CD14-positive monocyte (primary cell): ENCODE data around the gene ZFYVE28. TPM values are rescaled to one million over a fixed set of nuclear protein-coding genes. Genes with fewer than 3 reads are reported as not detected.
A peak's percentile ranks its signal among the peaks of the same experiment; 100 is the strongest.

Experiments
- DNase-seq, 3 donors: peaks; one replicate each; pipeline ENCODE4 v3.0.0-alpha.2; 2011 to 2022
- H2AFZ ChIP-seq: 2 replicates; pipeline ENCODE4 v1.6.0; 2012; ENCODE audit warnings: mild to moderate bottlenecking, low read depth, low read length, inconsistent platforms; ENCODE audit not compliant: insufficient read depth, poor library complexity, severe bottlenecking
- H3K27ac ChIP-seq, 2 donors: 1 replicate in 1 of 2; 2 replicates in 1 of 2; pipeline ENCODE4 v1.5.1; 2012 to 2013; ENCODE audit warnings: low read length in 2 of 2, control low read depth in 1 of 2, inconsistent platforms in 1 of 2, low read depth in 1 of 2, mild to moderate bottlenecking in 1 of 2
- H3K27me3 ChIP-seq, 2 donors: one replicate each; pipeline versions ENCODE4 v1.6.0 to v1.6.1; 2011 to 2013; ENCODE audit warnings: low read length in 2 of 2; ENCODE audit not compliant: control insufficient read depth in 2 of 2, insufficient read depth in 2 of 2
- H3K36me3 ChIP-seq, 2 donors: replicated peaks in 1 of 2; 1 replicate in 1 of 2; 2 replicates in 1 of 2; pipeline versions ENCODE4 v1.5.1 to v1.6.1; 2012 to 2013; ENCODE audit warnings: low read length in 2 of 2, control low read depth in 1 of 2, inconsistent platforms in 1 of 2, mild to moderate bottlenecking in 1 of 2; ENCODE audit not compliant: insufficient read depth in 2 of 2, control insufficient read depth in 1 of 2
- H3K4me1 ChIP-seq, 2 donors: 1 replicate in 1 of 2; 2 replicates in 1 of 2; pipeline versions ENCODE4 v1.5.1 to v1.6.1; 2012 to 2013; ENCODE audit warnings: low read length in 2 of 2, control low read depth in 1 of 2, inconsistent platforms in 1 of 2, mild to moderate bottlenecking in 1 of 2, moderate library complexity in 1 of 2; ENCODE audit not compliant: insufficient read depth in 2 of 2, control insufficient read depth in 1 of 2
- H3K4me2 ChIP-seq: replicated peaks from 2 replicates; pipeline ENCODE3; 2012; ENCODE audit warnings: low read length, moderate library complexity, mild to moderate bottlenecking; ENCODE audit not compliant: poor library complexity, severe bottlenecking; ENCODE audit errors: extremely low read depth
- H3K4me3 ChIP-seq, 3 experiments: fragments of 200-600 bp in 1 of 3; sonication (generic) in 1 of 3; replicated peaks in 1 of 3; 1 replicate in 2 of 3; 2 replicates in 1 of 3; pipeline ENCODE4 v1.5.1; 2011 to 2013; ENCODE audit warnings: low read length in 3 of 3, mild to moderate bottlenecking in 3 of 3, control low read depth in 2 of 3, low read depth in 2 of 3, inconsistent platforms in 1 of 3, moderate library complexity in 1 of 3
- H3K79me2 ChIP-seq: 2 replicates; pipeline ENCODE4 v1.6.0; 2012; ENCODE audit warnings: mild to moderate bottlenecking, control low read depth, inconsistent platforms, low read length, moderate library complexity; ENCODE audit not compliant: insufficient read depth
- H3K9ac ChIP-seq: 2 replicates; pipeline ENCODE4 v1.6.0; 2017; ENCODE audit warnings: low read length, mild to moderate bottlenecking; ENCODE audit not compliant: insufficient read depth, poor library complexity, severe bottlenecking
- H3K9me3 ChIP-seq, 2 donors: replicated peaks in 1 of 2; 1 replicate in 1 of 2; 2 replicates in 1 of 2; pipeline versions ENCODE4 v1.5.1 to v1.6.1; 2012 to 2013; ENCODE audit warnings: low read length in 2 of 2, control low read depth in 1 of 2; ENCODE audit not compliant: control insufficient read depth in 1 of 2, insufficient read depth in 1 of 2
- H4K20me1 ChIP-seq: 2 replicates; pipeline ENCODE4 v1.6.0; 2012; ENCODE audit warnings: mild to moderate bottlenecking, low read length, control low read depth, moderate library complexity; ENCODE audit not compliant: insufficient read depth
- H3K27ac Mint-ChIP-seq, 7 donors: one replicate each; pipeline ENCODE4 v1.8.0; 2020; ENCODE audit warnings: mild to moderate bottlenecking in 7 of 7, mixed read lengths in 7 of 7, moderate library complexity in 6 of 7, inconsistent platforms in 2 of 7
- H3K27me3 Mint-ChIP-seq, 3 donors: one replicate each; pipeline ENCODE4 v1.8.0; 2021 to 2022; ENCODE audit warnings: low read depth in 3 of 3, mild to moderate bottlenecking in 3 of 3, mixed read lengths in 3 of 3, moderate library complexity in 3 of 3, inconsistent platforms in 1 of 3
- H3K36me3 Mint-ChIP-seq, 2 donors: one replicate each; pipeline ENCODE4 v1.8.0; 2020; ENCODE audit warnings: mixed read lengths in 2 of 2, inconsistent platforms in 1 of 2, mild to moderate bottlenecking in 1 of 2
- H3K4me1 Mint-ChIP-seq: one replicate; pipeline ENCODE4 v1.8.0; 2020; ENCODE audit warnings: mild to moderate bottlenecking, mixed read lengths
- H3K4me3 Mint-ChIP-seq, 2 donors: one replicate each; pipeline ENCODE4 v1.8.0; 2020; ENCODE audit warnings: mild to moderate bottlenecking in 2 of 2, mixed read lengths in 2 of 2, moderate library complexity in 1 of 2
- H3K9me3 Mint-ChIP-seq, 7 donors: one replicate each; pipeline ENCODE4 v1.8.0; 2020 to 2022; ENCODE audit warnings: mixed read lengths in 7 of 7, mild to moderate bottlenecking in 6 of 7, moderate library complexity in 6 of 7, inconsistent platforms in 2 of 7
- WGBS: methylation state at CpG from one replicate; pipeline ENCODE4 v1.1.5; 2013; ENCODE audit warnings: missing lambda C conversion rate; ENCODE audit not compliant: insufficient coverage; 5-methylcytosine and 5-hydroxymethylcytosine counted together
- intact Hi-C, 2 donors: fragments of 100-400 bp; cut with micrococcal nuclease; formaldehyde crosslinking; loops; one replicate each; pipeline versions ENCODE4 v1.15.0 to v1.15.1; 2023
- polyA plus RNA-seq, 3 donors: library from polyadenylated mRNA; depleted of rRNA in 1 of 3; unstranded in 2 of 3; stranded (reverse) in 1 of 3; fragments of 300-500 nt in 2 of 3; fragments of >200 nt in 1 of 3; fragmentation: Illumina TruSeq in 2 of 3; gene quantifications; 1 replicate in 2 of 3; 2 replicates in 1 of 3; pipeline ENCODE4 v1.2.3, GENCODE V29; 2012 to 2021
- TF ChIP-seq, protein P1 (sequence below): fragments of 200-600 bp; IDR thresholded peaks from one replicate; pipeline ENCODE4 v1.8.0; 2022; ENCODE audit warnings: antibody characterized with exemption, mild to moderate bottlenecking

Gene ZFYVE28
- polyA plus RNA-seq, 3 donors: 1.0 to 4.4 (median 1.1) TPM

DNA sequence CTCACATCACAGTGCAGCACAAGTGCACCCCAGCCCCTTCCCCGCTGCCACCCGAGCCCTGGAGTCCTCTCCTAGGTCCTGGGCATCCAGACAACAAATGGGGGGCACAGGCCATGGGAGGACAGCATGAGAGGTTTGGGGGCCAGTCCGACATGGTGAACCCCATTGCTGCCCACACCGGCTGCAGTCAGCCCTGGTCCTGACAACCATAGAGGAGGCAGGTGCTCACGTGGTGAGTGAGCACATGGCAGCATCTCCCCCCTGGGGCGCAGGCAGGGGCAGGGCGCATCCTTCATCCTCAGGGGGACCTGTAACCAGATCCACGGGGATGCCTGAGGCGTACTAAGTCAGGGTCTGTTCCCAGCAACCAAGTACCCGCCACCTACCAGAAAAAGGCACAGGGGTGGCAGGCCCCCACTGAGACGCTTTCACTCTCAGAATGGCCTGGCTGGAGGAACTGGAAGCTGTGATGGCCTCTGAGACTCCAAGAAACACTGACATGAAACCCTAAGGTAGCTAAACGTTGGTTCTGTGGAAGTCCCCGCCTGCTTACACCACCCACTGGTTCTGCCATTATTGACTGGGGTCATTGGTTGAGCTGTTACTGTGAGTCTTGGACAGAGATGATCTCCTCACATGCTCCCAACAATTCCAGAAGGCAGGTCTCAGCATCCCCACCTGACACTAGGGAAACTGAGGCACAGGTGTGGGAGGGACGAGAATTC lies 6.5 kb downstream of the ZFYVE28 start:
- Histone ChIP-seq H3K4me1 (peaks cover 38 to 42% of the 10 kb centered on the region in 2 donors), H2AFZ (no peak overlapping the region), H3K9me3 (no peaks in the 10 kb centered on the region), H3K36me3 (no peaks in the 10 kb centered on the region), H3K4me3 (peak overlapping the region in 1 of 3 experiments; percentile 72), H3K27me3 (peaks cover 11 to 20% of the 10 kb centered on the region in 2 donors), H3K79me2 (no peaks in the 10 kb centered on the region), H3K27ac (peak overlapping the region; percentile 66 to 87), H3K9ac (peak overlapping the region; percentile 60), H3K4me2 (peak overlapping the region; percentile 80), H4K20me1 (no peaks in the 10 kb centered on the region)
- H3K36me3 Mint-ChIP-seq: peaks cover 5 to 18% of the 10 kb centered on the region in 2 donors
- TF ChIP-seq, protein P1, sequence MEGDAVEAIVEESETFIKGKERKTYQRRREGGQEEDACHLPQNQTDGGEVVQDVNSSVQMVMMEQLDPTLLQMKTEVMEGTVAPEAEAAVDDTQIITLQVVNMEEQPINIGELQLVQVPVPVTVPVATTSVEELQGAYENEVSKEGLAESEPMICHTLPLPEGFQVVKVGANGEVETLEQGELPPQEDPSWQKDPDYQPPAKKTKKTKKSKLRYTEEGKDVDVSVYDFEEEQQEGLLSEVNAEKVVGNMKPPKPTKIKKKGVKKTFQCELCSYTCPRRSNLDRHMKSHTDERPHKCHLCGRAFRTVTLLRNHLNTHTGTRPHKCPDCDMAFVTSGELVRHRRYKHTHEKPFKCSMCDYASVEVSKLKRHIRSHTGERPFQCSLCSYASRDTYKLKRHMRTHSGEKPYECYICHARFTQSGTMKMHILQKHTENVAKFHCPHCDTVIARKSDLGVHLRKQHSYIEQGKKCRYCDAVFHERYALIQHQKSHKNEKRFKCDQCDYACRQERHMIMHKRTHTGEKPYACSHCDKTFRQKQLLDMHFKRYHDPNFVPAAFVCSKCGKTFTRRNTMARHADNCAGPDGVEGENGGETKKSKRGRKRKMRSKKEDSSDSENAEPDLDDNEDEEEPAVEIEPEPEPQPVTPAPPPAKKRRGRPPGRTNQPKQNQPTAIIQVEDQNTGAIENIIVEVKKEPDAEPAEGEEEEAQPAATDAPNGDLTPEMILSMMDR: no peak
- intact Hi-C loops: no loop called here
- peaks cover 20 to 31% (median 23%) of the 10 kb centered on the region in 3 donors for H3K27me3 Mint-ChIP-seq
- H3K4me3 Mint-ChIP-seq: peak overlapping the region; percentile 75 to 89
- peaks cover 0 to 14% (median 1%) of the 10 kb centered on the region in 7 donors for H3K9me3 Mint-ChIP-seq
- peak overlapping the region; percentile 91 to 98 (median 97) for H3K27ac Mint-ChIP-seq
- peaks cover 43% of the 10 kb centered on the region for H3K4me1 Mint-ChIP-seq
- 87% methylated on average over 12 of the region's 14 CpGs for WGBS
- DNase-seq: peak in 1 of 3 donors; percentile 17

DNA sequence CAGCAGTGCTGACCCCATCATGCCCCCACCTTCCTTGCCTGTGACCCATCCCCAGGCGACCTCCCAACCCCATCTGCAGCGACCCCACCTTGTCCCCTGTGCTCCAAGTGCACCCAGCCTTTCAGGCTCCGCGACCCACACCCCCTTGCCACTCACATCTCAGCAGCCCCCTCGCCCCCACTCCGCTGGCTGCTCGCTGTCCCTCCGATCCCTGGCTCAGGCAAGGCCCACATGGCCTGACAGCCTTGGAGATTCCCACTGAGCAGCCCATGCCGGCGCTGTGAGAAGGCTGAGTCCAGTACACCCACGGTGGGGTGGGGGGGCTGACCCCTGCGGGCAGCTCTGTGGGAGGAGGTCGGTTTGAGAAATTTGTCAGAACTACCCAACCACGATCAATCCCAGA lies 9.1 kb downstream of the ZFYVE28 start:
- Histone ChIP-seq H3K4me2 (no peak overlapping the region), H3K79me2 (no peaks in the 10 kb centered on the region), H3K4me1 (peaks cover 27 to 28% of the 10 kb centered on the region in 2 donors), H2AFZ (no peak overlapping the region), H3K9me3 (no peaks in the 10 kb centered on the region), H3K27me3 (no peaks in the 10 kb centered on the region), H3K36me3 (no peaks in the 10 kb centered on the region), H3K9ac (no peak overlapping the region), H4K20me1 (no peaks in the 10 kb centered on the region), H3K4me3 (no peak overlapping the region), H3K27ac (no peak overlapping the region)
- Mint-ChIP-seq H3K27me3 (peaks cover 2 to 9% (median 4%) of the 10 kb centered on the region in 3 donors), H3K4me1 (peaks cover 30% of the 10 kb centered on the region), H3K4me3 (no peak overlapping the region), H3K27ac (peak overlapping the region in 2 of 7 donors; percentile 14 to 66), H3K36me3 (peaks cover 2 to 3% of the 10 kb centered on the region in 2 donors), H3K9me3 (peaks cover 0 to 7% (median 0%) of the 10 kb centered on the region in 7 donors)
- WGBS: 95% methylated on average over 8 of the region's 14 CpGs
- no peak for DNase-seq
- intact Hi-C loops: no loop called here
- TF ChIP-seq, protein P1: no peak
